HCT116 (cell line): ENCODE measurements around the gene TBX15. TPM values are rescaled to one million over a fixed set of nuclear protein-coding genes. Genes with fewer than 3 reads are reported as not detected.

ENCODE experiments used
- ATAC-seq: fragments of 200-7000 bp; cut with Tn5 transposase; 2 replicates; pipeline ENCODE4 v1.9.1; 2020; ENCODE audit warnings: mild to moderate bottlenecking, moderate library complexity
- BruUV-seq: library from RNA; stranded (reverse); fragments of 400-500 nt; replicated peaks from 2 replicates; lab custom pipeline; 2021; lab: Mats Ljungman, UMichigan
- CTCF ChIA-PET: fragments of 300-600 bp; sonication (Branson Sonifier 250); formaldehyde crosslinking; loops from one replicate; lab custom pipeline; 2021; ENCODE audit warnings: antibody characterized with exemption; lab: Charles Lee
- POLR2A ChIA-PET: fragments of 300-600, 350-600 bp; sonication (Branson Sonifier 250); formaldehyde crosslinking; loops from one replicate; lab custom pipeline; 2021; ENCODE audit warnings: antibody characterized with exemption; lab: Charles Lee
- RAD21 ChIA-PET, 2 experiments: fragments of 300-600 bp; sonication (Branson Sonifier 250); formaldehyde crosslinking; loops; one replicate each; lab custom pipeline; 2023; ENCODE audit warnings: low total read pairs in 2 of 2; ENCODE audit not compliant: uncharacterized antibody in 2 of 2, unreplicated experiment in 2 of 2, low non-redundant PET in 1 of 2; lab: Charles Lee
- DNase-seq: peaks from one replicate; pipeline ENCODE4 v3.0.0-alpha.2; 2010; ENCODE audit warnings: low read depth, low spot score
- H2AFZ ChIP-seq: fragments of 200-600 bp; shearing (Covaris generic), sonication (generic); 2 replicates; pipeline ENCODE4 v1.6.1; 2017; ENCODE audit warnings: low read depth, mixed run types, mixed read lengths, antibody characterized with exemption, low read length; ENCODE audit not compliant: poor library complexity, severe bottlenecking
- H3K27ac ChIP-seq: 2 replicates; pipeline ENCODE4 v1.5.1; 2012; ENCODE audit warnings: low read depth, low read length
- H3K27me3 ChIP-seq: fragments of 200-600 bp; sonication (generic); 2 replicates; pipeline ENCODE4 v1.6.1; 2016; ENCODE audit warnings: mixed run types, low read length, mixed read lengths; ENCODE audit not compliant: insufficient read depth
- H3K36me3 ChIP-seq, 2 experiments: fragments of 200-500 bp in 1 of 2; fragments of 200-600 bp in 1 of 2; sonication (Bioruptor generic) in 1 of 2; sonication (generic) in 1 of 2; 2 replicates each; pipeline versions ENCODE4 v1.5.1 to v1.6.1; 2014 to 2016; ENCODE audit warnings: low read length in 2 of 2, inconsistent platforms in 1 of 2, mixed read lengths in 1 of 2, mixed run types in 1 of 2; ENCODE audit not compliant: insufficient read depth in 2 of 2, control insufficient read depth in 1 of 2
- H3K4me1 ChIP-seq, 2 experiments: fragments of 200-600 bp in 1 of 2; sonication (generic) in 1 of 2; 2 replicates each; pipeline versions ENCODE4 v1.5.1 to v1.6.1; 2012 to 2017; ENCODE audit warnings: low read length in 2 of 2, inconsistent platforms in 1 of 2, mild to moderate bottlenecking in 1 of 2, mixed read lengths in 1 of 2, mixed run types in 1 of 2, moderate library complexity in 1 of 2; ENCODE audit not compliant: insufficient read depth in 2 of 2, control insufficient read depth in 1 of 2
- H3K4me2 ChIP-seq: fragments of 200-600 bp; sonication (generic); 2 replicates; pipeline ENCODE4 v1.6.1; 2017; ENCODE audit warnings: mixed run types, low read length, mixed read lengths
- H3K4me3 ChIP-seq, 2 experiments: fragments of 200-600 bp in 1 of 2; sonication (generic) in 1 of 2; replicated peaks in 1 of 2; 2 replicates each; pipeline ENCODE4 v1.5.1; 2011 to 2016; ENCODE audit warnings: low read length in 2 of 2, control low read depth in 1 of 2, low read depth in 1 of 2, mild to moderate bottlenecking in 1 of 2, mixed read lengths in 1 of 2, mixed run types in 1 of 2
- H3K79me2 ChIP-seq: fragments of 200-600 bp; sonication (generic); 2 replicates; pipeline ENCODE4 v1.6.1; 2017; ENCODE audit warnings: mild to moderate bottlenecking, mixed run types, low read length, moderate library complexity, mixed read lengths; ENCODE audit not compliant: insufficient read depth
- H3K9ac ChIP-seq: fragments of 200-600 bp; sonication (generic); 2 replicates; pipeline ENCODE4 v1.6.1; 2016; ENCODE audit warnings: low read length, mixed read lengths
- H3K9me2 ChIP-seq: fragments of 200-600 bp; sonication (generic), shearing (Covaris generic); 2 replicates; pipeline ENCODE4 v1.6.1; 2017; ENCODE audit warnings: mixed run types, mild to moderate bottlenecking, moderate library complexity; ENCODE audit not compliant: insufficient read depth
- H3K9me3 ChIP-seq, 2 experiments: fragments of 200-500 bp in 1 of 2; fragments of 200-600 bp in 1 of 2; sonication (Bioruptor generic) in 1 of 2; sonication (generic) in 1 of 2; 2 replicates each; pipeline ENCODE4 v1.6.1; 2014 to 2017; ENCODE audit warnings: low read length in 2 of 2, mixed read lengths in 2 of 2, inconsistent platforms in 1 of 2, low read depth in 1 of 2, mild to moderate bottlenecking in 1 of 2, mixed run types in 1 of 2, moderate library complexity in 1 of 2; ENCODE audit not compliant: control insufficient read depth in 1 of 2, insufficient read depth in 1 of 2
- H4K20me1 ChIP-seq: fragments of 200-600 bp; sonication (generic), shearing (Covaris generic); 2 replicates; pipeline ENCODE4 v1.6.1; 2017; ENCODE audit warnings: mixed run types, mild to moderate bottlenecking, moderate library complexity; ENCODE audit not compliant: insufficient read depth
- ATF3 ChIP-seq: IDR thresholded peaks from 2 replicates; pipeline ENCODE4 v1.6.1; 2012
- CBX3 ChIP-seq: IDR thresholded peaks from 2 replicates; pipeline ENCODE4 v1.6.1; 2012; ENCODE audit warnings: low read depth
- CEBPB ChIP-seq: IDR thresholded peaks from 2 replicates; pipeline ENCODE4 v1.6.1; 2012; ENCODE audit warnings: low read depth
- EGR1 ChIP-seq: IDR thresholded peaks from 2 replicates; pipeline ENCODE4 v1.6.1; 2012; ENCODE audit warnings: low read depth
- ELF1 ChIP-seq: IDR thresholded peaks from 2 replicates; pipeline ENCODE4 v1.6.1; 2012; ENCODE audit warnings: low read depth, borderline replicate concordance
- EZH2 ChIP-seq: fragments of 200-600 bp; sonication (generic); IDR thresholded peaks from 2 replicates; pipeline ENCODE4 v1.6.1; 2017; ENCODE audit warnings: antibody characterized with exemption, mixed run types
- EZH2phosphoT487 ChIP-seq: fragments of 200-600 bp; IDR thresholded peaks from 2 replicates; pipeline ENCODE4 v1.6.1; 2018; ENCODE audit warnings: antibody characterized with exemption, borderline replicate concordance
- FOSL1 ChIP-seq: IDR thresholded peaks from 2 replicates; pipeline ENCODE4 v1.6.1; 2012; ENCODE audit warnings: low read depth
- MAX ChIP-seq: IDR thresholded peaks from 2 replicates; pipeline ENCODE4 v1.6.1; 2012
- POLR2A ChIP-seq: IDR thresholded peaks from 2 replicates; pipeline ENCODE4 v1.7.0; 2011; ENCODE audit warnings: borderline replicate concordance; ENCODE audit not compliant: insufficient read depth, insufficient read length; ENCODE audit errors: extremely low read depth
- POLR2AphosphoS5 ChIP-seq: IDR thresholded peaks from 2 replicates; pipeline ENCODE4 v1.6.1; 2011; ENCODE audit warnings: mild to moderate bottlenecking, low read depth, low read length, moderate library complexity
- RAD21 ChIP-seq: IDR thresholded peaks from 2 replicates; pipeline ENCODE4 v1.6.1; 2012; ENCODE audit warnings: low read depth, mild to moderate bottlenecking
- REST ChIP-seq: IDR thresholded peaks from 2 replicates; pipeline ENCODE4 v1.6.1; 2012; ENCODE audit warnings: low read depth
- SP1 ChIP-seq: IDR thresholded peaks from 2 replicates; pipeline ENCODE4 v1.6.1; 2012; ENCODE audit warnings: low read depth
- SRF ChIP-seq: IDR thresholded peaks from 2 replicates; pipeline ENCODE4 v1.6.1; 2012; ENCODE audit warnings: low read depth
- TCF7L2 ChIP-seq: IDR thresholded peaks from 2 replicates; pipeline ENCODE4 v1.7.0; 2011; ENCODE audit warnings: borderline replicate concordance, inconsistent platforms; ENCODE audit not compliant: insufficient read depth, insufficient read length; ENCODE audit errors: extremely low read depth
- YY1 ChIP-seq: IDR thresholded peaks from 2 replicates; pipeline ENCODE4 v1.6.1; 2011; ENCODE audit warnings: low read length, low read depth, moderate library complexity, mild to moderate bottlenecking; ENCODE audit not compliant: insufficient replicate concordance; ENCODE audit errors: extremely low read depth
- ZFX ChIP-seq: fragments of 450-650 bp; IDR thresholded peaks from 2 replicates; pipeline ENCODE4 v1.6.1; 2017
- ZNF274 ChIP-seq: fragments of 200-500 bp; sonication (Bioruptor generic); IDR thresholded peaks from 2 replicates; pipeline ENCODE4 v1.6.1; 2014; ENCODE audit warnings: mild to moderate bottlenecking, low read depth, low read length, inconsistent platforms
- intact Hi-C: fragments of 100-400 bp; cut with micrococcal nuclease; formaldehyde crosslinking; loops from 2 replicates; pipeline ENCODE4 v1.10.0; 2022
- total RNA-seq: library from RNA; stranded (reverse); gene quantifications from one replicate; pipeline ENCODE4 v1.2.1, GENCODE V29; 2021; ENCODE audit not compliant: unreplicated experiment
- TF ChIP-seq, protein P1 (sequence below), 3 experiments: fragments of 200-600 bp in 1 of 3; sonication (generic) in 1 of 3; IDR thresholded peaks in 2 of 3; conservative IDR thresholded peaks in 1 of 3; 2 replicates each; pipeline ENCODE4 v1.5.1; 2012 to 2017; ENCODE audit warnings: low read depth in 2 of 3, low read length in 2 of 3, antibody characterized with exemption in 1 of 3, borderline replicate concordance in 1 of 3, control low read depth in 1 of 3, mild to moderate bottlenecking in 1 of 3, mixed read lengths in 1 of 3, mixed run types in 1 of 3, moderate library complexity in 1 of 3; ENCODE audit not compliant: insufficient read depth in 1 of 3

TBX15 gene
- total RNA-seq, 1 experiment from 2014 or later: not detected

- CTCF ChIA-PET: no interaction called here
- no peaks in the 10 kb centered on the region for H4K20me1 ChIP-seq
- no peak overlapping the region for H3K4me2 ChIP-seq
- H3K9me3 ChIP-seq: no peaks in the 10 kb centered on the region
- H3K36me3 ChIP-seq: no peaks in the 10 kb centered on the region
- H3K9ac ChIP-seq: no peak overlapping the region
- TF ChIP-seq SRF (no peak), SP1 (no peak), CEBPB (no peak), TCF7L2 (no peak), EZH2 (no peak), MAX (no peak), EZH2phosphoT487 (no peak), POLR2A (no peak), ATF3 (no peak), ZFX (no peak), CBX3 (no peak), REST (no peak), ELF1 (no peak), ZNF274 (no peak), YY1 (no peak), EGR1 (no peak), FOSL1 (no peak), RAD21 (no peak), POLR2AphosphoS5 (no peak)
- TF ChIP-seq, protein P1, sequence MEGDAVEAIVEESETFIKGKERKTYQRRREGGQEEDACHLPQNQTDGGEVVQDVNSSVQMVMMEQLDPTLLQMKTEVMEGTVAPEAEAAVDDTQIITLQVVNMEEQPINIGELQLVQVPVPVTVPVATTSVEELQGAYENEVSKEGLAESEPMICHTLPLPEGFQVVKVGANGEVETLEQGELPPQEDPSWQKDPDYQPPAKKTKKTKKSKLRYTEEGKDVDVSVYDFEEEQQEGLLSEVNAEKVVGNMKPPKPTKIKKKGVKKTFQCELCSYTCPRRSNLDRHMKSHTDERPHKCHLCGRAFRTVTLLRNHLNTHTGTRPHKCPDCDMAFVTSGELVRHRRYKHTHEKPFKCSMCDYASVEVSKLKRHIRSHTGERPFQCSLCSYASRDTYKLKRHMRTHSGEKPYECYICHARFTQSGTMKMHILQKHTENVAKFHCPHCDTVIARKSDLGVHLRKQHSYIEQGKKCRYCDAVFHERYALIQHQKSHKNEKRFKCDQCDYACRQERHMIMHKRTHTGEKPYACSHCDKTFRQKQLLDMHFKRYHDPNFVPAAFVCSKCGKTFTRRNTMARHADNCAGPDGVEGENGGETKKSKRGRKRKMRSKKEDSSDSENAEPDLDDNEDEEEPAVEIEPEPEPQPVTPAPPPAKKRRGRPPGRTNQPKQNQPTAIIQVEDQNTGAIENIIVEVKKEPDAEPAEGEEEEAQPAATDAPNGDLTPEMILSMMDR (IDR thresholded peaks at IDR 0.05 in 2 of 3, conservative IDR thresholded peaks at IDR 0.05 in 1 of 3; ENCODE audit: borderline replicate concordance in 1 of 3, insufficient read depth in 1 of 3, low read depth in 2 of 3, low read length in 2 of 3): no peak
- TF ChIP-seq, all 23 proteins: peak for 0
- no peaks in the 10 kb centered on the region for H3K9me2 ChIP-seq
- ATAC-seq (no peak), DNase-seq (no peak)
- no peak overlapping the region for H2AFZ ChIP-seq
- H3K27ac ChIP-seq: no peak overlapping the region
- ChIA-PET POLR2A (no interaction called here), RAD21 (no interaction called here)
- no peak overlapping the region for H3K4me3 ChIP-seq
- H3K79me2 ChIP-seq: no peaks in the 10 kb centered on the region
- no peaks in the 10 kb centered on the region for H3K4me1 ChIP-seq
- intact Hi-C loops: no loop called here
- BruUV-seq: no TSS peak
- H3K27me3 ChIP-seq: peaks cover 9% of the 10 kb centered on the region
Observed at GRCh38 chr1:118948846-118949245, 39.3 kb downstream of the TBX15 start.
